T-helper 2 cell (primary cell): ENCODE data around the gene KDM8.

Experiments
- DNase-seq, 5 experiments: peaks; one replicate each; pipeline versions ENCODE4 v3.0.0 to v3.0.0-alpha.2; 2012 to 2022

The KDM8 gene

DNA sequence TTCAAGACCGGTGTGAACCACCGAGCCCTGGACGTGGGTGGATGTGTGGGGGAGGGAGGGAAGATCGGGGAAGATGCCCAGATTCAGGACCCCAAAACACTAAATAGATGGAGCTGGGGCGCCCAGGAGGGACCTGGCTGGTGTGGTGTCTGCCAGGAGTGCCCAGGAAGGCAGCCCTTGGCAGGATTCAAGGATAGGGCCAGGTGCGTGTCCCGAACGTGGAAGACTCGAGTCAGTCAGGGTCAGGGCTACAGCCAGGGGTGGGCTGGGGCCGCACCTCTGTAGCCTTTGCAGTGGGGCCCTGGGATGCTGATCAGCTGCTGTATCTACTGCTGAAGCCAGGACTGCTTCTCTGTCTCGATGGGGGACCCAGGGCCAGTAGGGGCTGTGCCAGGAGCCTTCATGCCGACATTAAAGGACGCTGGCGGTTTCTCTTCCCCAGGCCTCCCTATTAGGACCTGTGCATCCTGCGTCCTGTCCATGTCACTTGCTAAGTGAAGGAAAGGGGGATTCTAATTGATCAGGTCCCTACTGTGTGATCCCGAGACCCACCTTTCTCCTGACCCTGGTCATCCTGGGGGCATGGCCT, 13.1 kb downstream of the KDM8 start:
- no peak for DNase-seq

DNA sequence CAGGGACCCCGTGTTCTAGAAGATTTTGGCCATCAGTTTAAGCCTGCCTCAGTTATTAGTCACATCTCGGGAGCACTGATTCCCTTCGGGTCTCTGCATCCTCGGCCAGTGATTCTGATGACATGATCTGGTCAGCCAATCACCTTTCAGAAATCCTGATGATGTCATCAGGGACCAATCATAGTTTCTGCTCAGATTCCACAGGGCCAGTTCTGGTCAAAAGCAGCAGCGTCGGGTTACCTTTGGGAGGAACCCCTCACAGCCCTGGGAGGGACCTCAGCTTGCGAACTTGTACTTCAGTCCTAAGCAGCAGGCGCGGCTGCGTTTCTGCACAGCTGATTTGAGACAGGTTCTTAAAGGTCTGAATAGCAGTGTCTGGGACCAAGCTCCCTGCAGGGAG, 13.9 kb downstream of the KDM8 start:
- no peak for DNase-seq

DNA sequence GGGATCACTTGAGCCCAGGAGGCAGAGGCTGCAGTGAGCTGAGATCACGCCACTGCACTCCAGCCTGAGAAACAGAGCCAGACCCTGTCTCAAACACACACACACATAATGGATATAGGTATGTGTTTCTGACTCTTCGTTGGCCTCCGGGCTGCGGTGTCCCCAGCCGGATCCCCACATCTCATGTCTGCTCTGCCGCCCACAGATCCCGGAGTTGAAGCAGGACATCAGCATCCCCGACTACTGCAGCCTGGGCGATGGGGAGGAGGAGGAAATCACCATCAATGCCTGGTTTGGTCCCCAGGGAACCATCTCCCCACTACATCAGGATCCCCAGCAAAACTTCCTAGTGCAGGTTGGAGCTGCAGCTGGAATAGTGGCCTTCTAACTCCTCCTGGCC, 15.4 kb downstream of the KDM8 start:
- no peak for DNase-seq

DNA sequence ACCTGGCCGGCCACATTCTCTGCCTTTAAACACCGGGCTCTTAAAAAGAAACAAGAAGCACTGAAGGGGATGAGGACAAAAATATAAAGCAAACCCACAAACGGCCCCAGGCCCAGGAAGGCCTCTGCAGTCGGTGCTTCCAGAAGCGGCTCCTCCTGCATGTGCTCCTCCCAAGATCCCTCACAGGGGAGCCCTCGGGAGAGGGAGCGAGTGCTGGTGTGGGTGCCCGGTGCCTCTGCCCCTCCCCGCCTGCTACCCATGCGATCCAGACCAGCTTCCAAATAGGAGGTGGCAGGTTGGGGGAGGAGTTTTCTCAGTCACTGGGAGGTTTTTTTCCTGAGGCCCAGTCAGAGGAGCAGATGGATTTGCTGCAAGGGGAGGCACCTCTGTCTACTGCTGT, 15.8 kb downstream of the KDM8 start:
- no peak for DNase-seq

DNA sequence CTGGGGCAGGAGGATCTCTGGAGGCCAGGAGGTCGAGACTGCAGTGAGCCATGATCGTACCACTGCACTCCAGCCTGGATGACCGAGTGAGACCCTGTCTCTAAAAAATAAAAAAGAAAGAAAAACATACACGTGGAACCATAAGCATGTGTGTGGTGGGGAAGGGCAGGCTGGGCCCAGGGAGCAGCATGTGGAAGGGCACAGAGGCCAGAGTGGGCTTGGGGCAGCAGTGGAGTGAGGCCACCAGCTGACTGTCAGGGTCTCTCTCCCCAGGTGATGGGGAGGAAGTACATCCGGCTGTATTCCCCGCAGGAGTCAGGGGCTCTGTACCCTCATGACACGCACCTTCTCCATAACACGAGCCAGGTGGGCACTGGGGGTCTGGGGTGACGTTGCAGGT, 16.8 kb downstream of the KDM8 start:
- no peak for DNase-seq

DNA sequence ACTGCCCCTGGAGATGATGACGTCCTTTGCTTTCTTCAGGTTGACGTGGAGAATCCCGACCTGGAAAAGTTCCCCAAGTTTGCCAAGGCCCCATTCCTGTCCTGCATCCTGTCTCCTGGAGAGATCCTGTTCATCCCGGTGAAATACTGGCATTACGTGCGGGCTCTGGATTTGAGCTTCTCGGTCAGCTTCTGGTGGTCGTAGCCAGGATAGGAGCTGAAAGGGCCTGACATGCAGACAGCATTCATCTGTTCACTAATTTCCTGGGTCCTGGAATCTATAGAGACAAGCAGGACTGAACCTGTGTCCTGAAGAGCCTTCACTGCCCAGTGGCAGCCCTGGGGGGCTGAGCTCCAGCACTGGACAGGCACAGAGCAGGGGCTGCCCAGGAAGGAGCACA, 17.2 kb downstream of the KDM8 start:
- DNase-seq: no peak

DNA sequence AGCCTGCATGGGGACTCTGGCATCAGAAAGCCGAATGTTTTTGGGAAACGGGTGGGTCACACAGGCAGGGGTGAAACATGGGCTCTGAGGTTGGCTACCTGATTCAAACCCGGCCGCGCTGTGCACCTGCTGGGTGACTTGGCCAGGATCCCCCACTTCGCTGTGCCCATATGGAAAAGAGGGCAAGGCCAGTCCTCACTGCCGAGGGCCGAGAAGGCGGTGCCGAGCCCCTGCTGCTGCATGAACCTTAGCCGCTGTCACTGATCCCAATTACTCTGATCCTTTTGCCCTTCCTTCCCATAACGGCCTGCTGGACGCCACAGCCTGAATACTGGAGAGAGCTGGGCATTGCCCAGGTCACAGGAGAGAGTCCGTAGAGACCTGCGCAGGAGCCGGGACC, 17.7 kb downstream of the KDM8 start:
- DNase-seq: no peak

DNA sequence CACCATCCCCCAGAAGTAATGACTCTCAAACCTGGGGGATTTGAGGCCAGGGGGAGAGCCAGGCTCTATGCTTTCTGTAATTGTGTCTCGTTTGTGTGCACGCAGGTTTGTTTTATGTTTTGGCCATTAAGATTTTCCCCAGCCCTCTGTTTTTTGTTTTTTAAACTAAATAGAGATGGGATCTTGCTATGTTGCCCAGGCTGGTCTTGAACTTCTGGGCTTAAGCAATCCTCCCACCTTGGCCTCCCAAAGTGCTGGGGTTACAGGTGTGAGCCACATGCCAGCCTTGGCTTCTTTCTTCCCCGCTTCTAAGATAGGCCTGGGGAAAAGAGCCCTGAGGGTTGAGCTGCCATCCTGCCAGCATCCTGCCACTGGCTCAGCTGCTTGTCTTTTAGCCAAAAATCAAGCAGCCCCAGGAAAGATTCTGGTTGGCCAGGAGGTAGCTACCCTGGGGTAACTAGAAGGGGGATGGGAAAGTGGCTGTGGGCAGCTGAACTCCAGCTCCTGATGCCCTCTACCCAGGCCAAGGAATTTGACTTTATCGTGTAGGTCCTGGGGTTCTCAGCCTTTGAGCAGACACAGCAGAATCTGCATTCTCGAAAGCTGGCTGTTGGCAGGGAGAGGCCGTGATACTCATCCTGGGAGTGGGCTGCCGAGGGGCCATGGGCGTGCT, 18.4 kb downstream of the KDM8 start:
- DNase-seq: no peak

DNA sequence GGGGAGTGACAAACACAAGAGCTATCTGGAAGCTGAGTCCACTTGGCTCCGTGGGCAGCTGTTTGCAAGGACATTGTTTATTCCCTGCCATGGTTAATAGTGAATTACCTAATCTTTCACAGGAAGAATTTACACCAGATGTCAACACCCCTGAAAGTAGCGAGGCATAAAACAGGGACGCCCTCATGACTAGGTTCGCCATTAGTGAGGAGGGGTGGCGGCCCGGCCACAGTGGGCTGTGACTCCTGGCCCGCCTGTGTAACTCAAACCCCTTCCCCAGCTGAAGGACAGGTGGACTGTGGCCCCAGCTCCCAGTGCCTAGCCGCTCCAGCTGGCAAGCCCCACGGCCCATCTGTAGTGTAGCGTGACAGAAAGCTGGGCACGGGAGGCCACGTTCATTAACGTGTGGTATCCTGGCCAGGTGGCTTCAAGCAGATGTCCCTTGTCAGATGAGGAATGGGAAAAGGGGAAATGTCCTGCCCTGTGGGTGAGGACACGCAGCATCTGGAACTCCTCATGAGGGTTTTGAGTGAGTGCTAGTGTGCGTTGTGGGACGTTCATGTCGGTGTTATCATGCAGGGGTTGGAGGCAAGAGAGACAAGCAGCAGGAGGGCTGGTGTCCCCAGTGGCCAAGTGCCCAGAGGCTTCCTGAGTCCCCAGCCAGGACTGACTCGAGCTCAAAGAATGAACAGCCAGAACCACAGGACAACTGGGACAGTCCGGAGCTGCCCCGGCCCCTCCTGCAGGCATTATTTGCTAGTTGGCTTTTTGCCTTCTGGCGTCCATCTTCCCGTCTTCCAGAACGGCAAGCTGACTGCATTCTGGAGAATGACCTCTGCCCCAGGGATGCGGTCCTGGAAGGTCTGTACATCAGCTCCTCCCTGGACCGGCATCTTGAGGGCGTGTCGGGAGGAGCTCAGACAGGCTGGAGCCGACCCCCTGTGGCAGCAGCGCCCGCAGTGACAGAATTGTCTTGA, 19.2 kb downstream of the KDM8 start:
- DNase-seq: no peak

DNA sequence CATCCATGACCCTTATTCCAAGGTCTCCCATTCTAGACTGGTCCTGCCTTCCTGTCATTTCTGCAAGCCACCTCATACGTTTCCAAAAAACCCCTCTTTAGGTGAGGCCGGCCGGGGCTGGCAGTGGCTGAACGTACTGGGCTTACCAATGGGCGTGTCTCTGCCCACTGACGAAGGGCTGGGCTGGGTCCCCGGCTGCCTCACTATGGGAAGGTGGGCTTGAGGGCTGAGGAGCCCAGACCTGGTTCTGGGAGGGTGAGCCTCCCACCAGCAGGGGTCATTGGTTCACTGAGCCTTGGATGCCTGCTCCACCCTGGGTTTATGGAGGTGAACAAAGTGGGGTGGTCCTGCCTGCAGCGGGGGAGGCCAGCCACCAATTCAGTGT, 19.9 kb downstream of the KDM8 start:
- no peak for DNase-seq

DNA sequence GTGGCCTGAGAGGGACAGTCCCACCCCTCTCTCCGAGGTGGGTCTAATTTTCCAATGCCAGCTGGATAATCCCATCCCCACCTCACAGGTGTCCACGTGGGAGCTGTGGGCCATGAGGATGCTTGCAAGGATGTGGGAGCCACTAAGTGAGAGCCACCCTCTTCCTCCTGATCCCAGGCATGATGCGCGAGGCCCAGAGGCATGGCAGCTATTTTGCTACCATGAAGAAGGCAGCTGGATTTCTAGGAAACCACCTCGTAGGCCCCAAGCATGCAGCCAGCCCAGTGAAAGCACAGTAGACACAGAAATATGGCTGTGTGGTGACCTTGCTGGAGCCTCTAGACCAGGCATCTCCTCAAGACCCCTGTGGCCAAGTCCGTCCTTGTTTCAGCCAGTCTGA, 20.4 kb downstream of the KDM8 start:
- no peak for DNase-seq

DNA sequence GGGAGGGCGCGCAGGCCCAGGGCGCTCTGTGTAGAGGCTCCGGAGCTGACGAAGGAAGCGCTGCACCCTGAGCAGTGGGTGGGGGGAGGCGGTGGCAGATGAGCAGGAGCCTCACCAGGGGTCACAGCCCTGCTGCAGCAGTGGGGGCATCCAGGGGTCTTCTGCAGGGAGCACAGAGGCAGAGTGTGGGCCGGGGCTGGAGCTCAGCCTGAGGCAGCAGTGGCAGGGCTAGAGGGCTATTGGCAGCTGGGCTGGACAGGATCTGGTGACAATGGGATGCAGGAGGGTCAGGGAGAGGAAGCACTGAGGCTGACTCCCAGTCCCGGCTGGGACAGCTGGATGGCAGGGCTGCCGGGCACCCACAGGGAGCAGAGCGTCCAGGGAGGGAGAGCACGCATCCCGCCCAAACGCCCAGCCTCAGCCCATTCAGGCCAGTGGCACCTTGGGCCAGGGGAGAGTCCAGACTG, 21.0 kb downstream of the KDM8 start:
- DNase-seq: no peak

DNA sequence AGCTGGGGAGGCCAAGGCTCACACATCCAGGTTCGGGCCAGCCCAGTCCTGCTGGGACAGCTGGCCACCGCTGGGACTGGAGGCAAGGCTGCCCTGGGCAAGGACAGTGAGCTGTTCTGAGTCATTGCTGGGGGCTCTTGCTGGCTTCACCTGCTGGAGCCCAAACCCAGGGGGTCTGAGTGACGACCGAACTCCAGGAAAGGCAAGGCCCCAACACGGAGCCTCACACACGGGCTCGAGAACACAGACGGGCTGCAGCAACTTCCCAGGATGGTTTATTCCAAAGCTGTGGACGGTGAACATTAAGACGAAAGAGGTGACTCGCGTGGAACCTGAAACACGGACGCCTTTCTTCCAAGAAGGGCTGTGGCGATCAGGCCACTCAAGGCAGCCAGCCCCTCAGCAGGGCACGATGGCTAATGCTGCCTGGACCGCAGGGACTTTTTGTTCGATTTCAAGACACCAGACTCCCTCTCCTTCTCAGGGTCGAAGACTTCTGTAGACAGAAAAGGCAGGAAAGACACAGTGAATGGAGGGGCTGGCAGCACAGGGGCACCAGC, 21.5 kb downstream of the KDM8 start:
- no peak for DNase-seq

DNA sequence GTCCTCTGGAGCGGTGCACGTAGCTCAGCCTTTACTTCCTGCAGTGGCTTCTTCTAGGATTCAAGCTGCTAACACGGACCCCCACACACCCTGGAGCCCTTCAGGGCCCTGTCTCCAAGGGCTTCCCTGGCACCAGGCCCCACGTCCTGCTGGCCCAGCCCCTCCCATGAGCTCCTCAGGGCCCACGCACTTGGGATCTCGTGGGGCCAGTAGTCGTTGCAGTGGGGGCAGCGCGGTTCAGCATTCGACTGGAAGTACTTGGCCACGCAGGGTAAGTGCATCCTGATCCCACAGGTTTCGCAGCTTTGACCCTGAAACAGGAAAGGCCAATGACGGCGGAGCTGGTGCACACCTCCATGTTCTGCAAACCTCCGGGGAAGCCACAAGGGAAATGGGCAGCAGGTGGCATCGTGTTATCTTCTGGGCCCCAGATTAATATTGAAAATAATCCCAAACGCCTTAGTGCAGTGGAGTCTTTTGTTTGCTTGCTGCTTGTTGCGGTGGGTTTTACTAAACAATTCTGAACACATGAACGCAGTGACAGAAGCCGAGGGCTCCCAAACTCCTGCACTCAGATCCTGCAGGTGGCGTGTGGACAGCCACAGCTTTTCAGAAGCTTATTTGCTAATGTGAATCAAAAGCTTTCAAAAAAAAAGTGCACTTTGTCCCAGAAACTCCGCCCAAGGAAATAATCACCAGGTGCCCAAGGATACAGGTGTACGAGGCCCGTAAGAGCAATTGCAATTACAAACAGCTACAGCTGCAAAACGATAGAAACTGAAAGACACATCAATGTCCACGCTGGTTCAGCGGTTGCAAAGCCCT, 22.4 kb downstream of the KDM8 start:
- DNase-seq: no peak

DNA sequence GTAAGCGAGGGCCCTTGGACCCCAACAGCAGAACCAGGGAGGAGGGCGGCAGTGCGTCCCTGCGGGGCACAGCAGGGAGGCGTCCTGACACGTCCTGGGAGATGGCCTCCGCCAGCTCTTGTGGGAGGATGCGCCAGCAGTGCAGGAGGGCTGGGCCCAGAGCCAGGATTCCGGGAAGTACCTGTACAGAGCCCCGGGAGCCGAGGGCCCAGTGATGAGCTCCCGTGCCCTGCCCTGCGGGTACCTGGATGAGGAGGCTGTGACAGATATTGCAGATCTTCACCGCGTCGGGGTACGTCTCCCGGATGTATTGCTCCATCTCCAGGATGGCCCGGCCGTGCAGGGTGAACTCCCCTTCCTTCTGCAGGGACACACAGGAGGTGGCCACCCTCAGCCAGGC, 23.1 kb downstream of the KDM8 start:
- DNase-seq: no peak

DNA sequence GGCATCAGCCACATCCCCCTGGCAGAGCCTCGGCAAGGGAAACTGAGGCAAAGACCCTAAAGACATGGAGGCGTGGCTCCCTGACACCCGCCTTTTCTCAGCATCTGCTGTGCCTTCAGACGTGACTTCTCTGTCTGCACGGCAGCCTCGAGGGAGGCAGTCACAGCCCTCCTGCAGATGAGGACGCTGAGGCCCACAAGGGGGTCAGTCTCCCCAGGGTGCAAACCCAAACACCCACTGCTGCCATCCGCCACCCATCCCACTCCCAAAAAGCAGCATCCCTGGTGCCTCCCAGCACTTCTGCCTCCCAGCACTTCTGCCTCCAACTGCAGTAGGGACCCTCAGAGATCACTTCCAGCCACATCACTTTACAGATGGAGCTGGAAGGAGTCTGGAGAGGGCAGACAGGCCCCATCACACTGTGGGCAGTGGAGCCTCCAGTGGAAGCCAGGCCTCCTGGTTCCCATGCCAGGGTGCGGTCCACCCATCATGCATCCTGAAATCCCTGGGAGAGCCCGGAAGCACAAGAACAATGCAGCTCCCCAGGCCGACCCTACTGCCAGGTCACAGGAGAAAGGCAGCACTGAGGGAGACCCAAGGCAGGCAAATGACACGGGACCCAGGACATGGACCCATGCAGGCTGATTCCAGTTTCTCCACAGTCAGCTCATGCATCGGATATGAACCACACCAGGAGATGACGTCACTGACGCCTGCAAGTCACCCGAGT, 23.8 kb downstream of the KDM8 start:
- no peak for DNase-seq

DNA sequence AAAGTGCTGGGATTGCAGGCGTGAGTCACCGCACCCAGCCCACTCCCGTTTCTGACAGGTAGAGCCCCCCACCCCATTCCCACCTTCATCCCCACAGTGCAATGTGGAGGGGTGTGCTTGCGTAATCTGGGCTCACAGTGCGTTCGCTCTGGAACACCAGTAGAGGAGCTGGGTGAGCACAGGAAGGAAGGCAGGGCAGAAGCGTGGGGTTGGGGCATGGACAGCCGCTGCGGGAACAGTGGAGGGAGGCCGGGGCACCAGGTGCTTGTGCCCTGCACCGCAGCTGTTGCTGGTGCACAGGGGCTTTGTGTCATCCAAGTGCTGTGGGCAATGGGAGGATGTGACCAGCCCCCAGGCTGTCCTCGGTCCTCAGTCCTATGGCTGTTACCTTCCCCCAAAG, 24.7 kb downstream of the KDM8 start:
- DNase-seq: no peak

DNA sequence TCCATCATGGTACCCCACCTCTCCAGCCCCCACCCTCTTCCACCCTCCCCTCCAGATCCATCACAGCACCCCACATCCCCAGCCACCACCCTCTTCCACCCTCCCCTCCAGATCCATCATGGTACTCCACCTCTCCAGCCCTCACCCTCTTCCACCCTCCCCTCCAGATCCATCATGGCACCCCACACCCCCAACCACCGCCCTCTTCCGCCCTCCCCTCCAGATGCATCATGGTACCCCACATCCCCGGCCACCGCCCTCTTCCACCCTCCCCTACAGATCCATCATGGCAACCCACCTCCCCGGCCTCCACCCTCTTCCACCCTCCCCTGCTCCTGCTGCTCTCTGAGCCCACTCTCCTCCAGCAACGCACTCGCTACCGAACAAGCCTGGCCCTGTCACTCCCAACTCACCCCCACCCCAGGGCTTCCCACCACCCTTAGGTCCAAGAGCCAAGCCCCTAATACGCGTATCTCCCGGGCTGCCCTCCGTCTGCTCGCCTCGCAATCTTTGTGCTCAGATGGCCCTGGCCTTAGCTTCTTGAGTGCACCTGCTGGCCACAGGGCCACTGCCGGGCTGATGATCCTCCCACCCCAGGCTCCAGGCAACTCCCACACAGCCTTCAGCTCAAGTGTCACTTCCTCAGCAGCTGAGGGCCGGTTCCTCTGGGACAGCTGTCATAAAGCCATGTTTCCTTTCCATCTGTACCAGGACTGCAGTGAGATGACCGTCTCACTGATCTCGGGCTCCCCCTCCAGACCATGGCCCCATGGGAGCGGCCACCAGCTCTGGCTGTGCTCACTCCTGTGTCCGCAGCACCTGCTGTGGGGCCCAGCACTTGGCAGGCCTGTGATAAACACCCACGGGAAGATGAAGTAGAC, 25.5 kb downstream of the KDM8 start:
- DNase-seq: no peak

DNA sequence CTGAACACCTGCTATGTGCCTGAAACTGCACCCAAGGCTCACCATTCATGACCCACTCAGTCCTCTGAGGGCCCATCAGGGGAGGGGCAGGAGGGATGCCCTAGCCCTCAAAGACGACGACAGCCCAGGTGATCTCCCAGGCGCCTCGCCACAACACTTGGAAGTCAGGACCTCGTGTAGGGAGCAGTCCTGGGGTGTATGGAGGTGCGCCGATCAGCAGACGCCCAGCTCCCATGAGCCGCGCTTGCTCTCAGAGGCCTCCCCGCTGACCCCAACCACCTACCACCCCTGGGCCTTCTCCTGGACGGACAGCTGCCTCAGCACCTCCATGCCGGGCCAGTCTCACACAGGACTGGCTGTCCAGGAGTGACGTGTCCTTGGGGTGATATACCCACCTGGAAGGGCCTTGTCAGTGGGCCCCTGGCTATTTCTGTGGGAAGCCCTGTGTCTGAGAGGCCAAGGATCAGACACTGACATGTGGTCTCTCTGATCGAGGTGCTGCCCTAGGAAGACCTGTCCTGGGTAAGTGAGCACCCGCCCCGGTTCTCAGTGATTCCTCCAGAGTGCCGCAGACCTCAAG, 26.7 kb downstream of the KDM8 start:
- no peak for DNase-seq

DNA sequence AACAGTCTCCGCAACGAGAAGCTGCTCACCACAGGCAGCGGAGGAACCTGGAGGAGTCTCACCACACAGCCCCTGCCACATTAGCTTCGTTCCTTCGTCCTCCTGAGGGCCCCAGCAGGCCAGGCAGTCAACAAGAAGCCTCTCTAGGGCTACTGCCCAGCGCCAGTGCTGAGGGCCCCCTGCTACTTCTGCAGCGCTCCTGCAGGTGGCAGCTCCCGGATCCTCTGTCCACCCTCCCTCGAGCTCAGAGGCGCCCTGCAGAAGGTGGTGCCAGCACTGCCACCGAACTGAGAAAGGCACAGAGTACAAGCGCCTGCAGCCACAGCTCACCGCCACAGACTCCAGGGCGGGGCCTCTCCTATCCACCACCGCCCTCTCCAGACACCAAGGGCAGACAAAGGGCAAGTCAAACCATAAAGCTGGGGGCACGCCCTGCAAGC, 27.3 kb downstream of the KDM8 start:
- DNase-seq: peak; percentile 32 to 97 (median 64)
